Right lobe of liver (tissue), 4 donors: ENCODE measurements around the gene RALGPS1.

Source experiments
- POLR2A ChIP-seq: fragments of 450-650 bp; IDR thresholded peaks from one replicate; pipeline ENCODE4 v1.6.1; 2017; ENCODE audit warnings: antibody characterized with exemption, mild to moderate bottlenecking
- TF ChIP-seq, protein P1 (sequence below), 4 donors: fragments of 200-600 bp in 3 of 4; fragments of 450-650 bp in 1 of 4; IDR thresholded peaks; one replicate each; pipeline versions ENCODE4 v1.5.1 to v1.8.0; 2016 to 2022; ENCODE audit warnings: antibody characterized with exemption in 4 of 4, mild to moderate bottlenecking in 2 of 4
- donor health status: DM: no; HTN: no; CAD: no.
- donor health status: DM: no; HTN: no; CAD: no.
- donor health status: DM: no; HTN: yes; CAD: no.

DNA sequence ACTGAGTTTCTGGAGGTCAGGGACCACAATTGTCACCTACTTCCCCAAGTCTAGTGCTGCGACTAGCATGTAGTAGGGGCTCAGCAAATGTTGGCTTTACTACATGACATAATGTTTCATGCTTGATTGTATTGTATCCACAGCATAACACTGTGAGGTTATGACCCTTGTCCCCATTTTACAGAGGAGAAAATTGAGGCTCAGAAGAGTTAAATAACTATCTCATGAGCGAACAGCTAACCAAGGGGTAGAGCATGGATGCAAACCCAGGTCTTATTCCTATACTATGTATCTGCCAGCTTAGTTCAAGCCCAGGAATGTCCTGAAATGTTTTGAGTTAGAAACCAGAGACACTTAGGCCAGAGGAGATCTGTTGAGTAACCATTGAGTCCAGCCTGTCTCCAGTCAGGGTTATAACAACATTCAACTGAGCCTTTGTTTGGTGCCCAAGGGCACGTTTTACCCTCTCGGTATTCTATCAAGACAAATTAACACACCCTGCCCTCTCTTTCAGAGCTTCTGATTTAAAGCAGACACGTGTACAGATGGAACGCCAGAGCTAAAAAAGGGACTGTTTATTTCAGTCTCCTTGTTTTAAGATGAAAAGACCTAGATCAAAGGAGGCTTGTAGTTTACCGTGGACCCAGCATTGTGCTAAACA, 191.4 kb downstream of the RALGPS1 start:
- TF ChIP-seq POLR2A = no peak
- TF ChIP-seq, protein P1, sequence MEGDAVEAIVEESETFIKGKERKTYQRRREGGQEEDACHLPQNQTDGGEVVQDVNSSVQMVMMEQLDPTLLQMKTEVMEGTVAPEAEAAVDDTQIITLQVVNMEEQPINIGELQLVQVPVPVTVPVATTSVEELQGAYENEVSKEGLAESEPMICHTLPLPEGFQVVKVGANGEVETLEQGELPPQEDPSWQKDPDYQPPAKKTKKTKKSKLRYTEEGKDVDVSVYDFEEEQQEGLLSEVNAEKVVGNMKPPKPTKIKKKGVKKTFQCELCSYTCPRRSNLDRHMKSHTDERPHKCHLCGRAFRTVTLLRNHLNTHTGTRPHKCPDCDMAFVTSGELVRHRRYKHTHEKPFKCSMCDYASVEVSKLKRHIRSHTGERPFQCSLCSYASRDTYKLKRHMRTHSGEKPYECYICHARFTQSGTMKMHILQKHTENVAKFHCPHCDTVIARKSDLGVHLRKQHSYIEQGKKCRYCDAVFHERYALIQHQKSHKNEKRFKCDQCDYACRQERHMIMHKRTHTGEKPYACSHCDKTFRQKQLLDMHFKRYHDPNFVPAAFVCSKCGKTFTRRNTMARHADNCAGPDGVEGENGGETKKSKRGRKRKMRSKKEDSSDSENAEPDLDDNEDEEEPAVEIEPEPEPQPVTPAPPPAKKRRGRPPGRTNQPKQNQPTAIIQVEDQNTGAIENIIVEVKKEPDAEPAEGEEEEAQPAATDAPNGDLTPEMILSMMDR (IDR thresholded peaks at IDR 0.05) = no peak
